Esophagus squamous epithelium (tissue), 5 donors: ENCODE data around the gene PHRF1. TPM values are rescaled to one million over a fixed set of nuclear protein-coding genes. Genes with fewer than 3 reads are reported as not detected.

Source experiments
- DNase-seq: peaks from one replicate; lab custom pipeline; 2025; lab: John Stamatoyannopoulos, UW
- H3K27ac ChIP-seq, 4 donors: fragments of 200-600 bp; sonication (generic); one replicate each; pipeline ENCODE4 v1.5.1; 2016 to 2019; ENCODE audit warnings: mild to moderate bottlenecking in 1 of 4
- H3K27me3 ChIP-seq, 4 donors: fragments of 200-600 bp; sonication (generic); 1 replicate in 3 of 4; 2 replicates in 1 of 4; pipeline versions ENCODE4 v1.5.1 to v1.6.0; 2017 to 2021; ENCODE audit warnings: antibody characterized with exemption in 1 of 4
- H3K36me3 ChIP-seq, 3 donors: fragments of 200-600 bp; sonication (generic); one replicate each; pipeline ENCODE4 v1.5.1; 2016 to 2019
- H3K4me1 ChIP-seq, 3 donors: fragments of 200-600 bp; sonication (generic); one replicate each; pipeline ENCODE4 v1.5.1; 2017 to 2019
- H3K4me3 ChIP-seq, 4 donors: fragments of 200-600 bp; sonication (generic); 1 replicate in 3 of 4; 2 replicates in 1 of 4; pipeline ENCODE4 v1.5.1; 2016 to 2019; ENCODE audit warnings: mild to moderate bottlenecking in 2 of 4, moderate library complexity in 1 of 4
- H3K9me3 ChIP-seq, 3 donors: fragments of 200-600 bp; sonication (generic); one replicate each; pipeline ENCODE4 v1.5.1; 2016 to 2019
- POLR2A ChIP-seq, 4 donors: fragments of 450-650 bp; IDR thresholded peaks; one replicate each; pipeline ENCODE4 v1.6.1; 2017; ENCODE audit warnings: antibody characterized with exemption in 4 of 4, mild to moderate bottlenecking in 4 of 4, moderate library complexity in 3 of 4
- WGBS, 2 donors: methylation state at CpG; one replicate each; pipeline ENCODE4 v1.1.5; 2018; 5-methylcytosine and 5-hydroxymethylcytosine counted together
- intact Hi-C: fragments of 100-400 bp; cut with DNase I; formaldehyde crosslinking; loops from one replicate; pipeline ENCODE4 v1.15.0; 2022
- total RNA-seq, 4 donors: library from RNA; depleted of rRNA; stranded (reverse); fragments of >200 nt; gene quantifications; one replicate each; pipeline ENCODE4 v1.1.0, GENCODE V29; 2016
- TF ChIP-seq, protein P1 (sequence below), 6 experiments: fragments of 450-650 bp in 4 of 6; fragments of 200-600 bp in 2 of 6; sonication (generic) in 2 of 6; IDR thresholded peaks; one replicate each; pipeline ENCODE4 v1.5.1; 2016 to 2019; ENCODE audit warnings: antibody characterized with exemption in 6 of 6, mild to moderate bottlenecking in 4 of 6, moderate library complexity in 4 of 6
- donor health status: DM: yes; HTN: yes; CAD: no.

The PHRF1 gene
- total RNA-seq, 4 donors from 2014 or later: 11.7 to 30.6 (median 24.2) TPM

- no peak for DNase-seq
- TF ChIP-seq, protein P1, sequence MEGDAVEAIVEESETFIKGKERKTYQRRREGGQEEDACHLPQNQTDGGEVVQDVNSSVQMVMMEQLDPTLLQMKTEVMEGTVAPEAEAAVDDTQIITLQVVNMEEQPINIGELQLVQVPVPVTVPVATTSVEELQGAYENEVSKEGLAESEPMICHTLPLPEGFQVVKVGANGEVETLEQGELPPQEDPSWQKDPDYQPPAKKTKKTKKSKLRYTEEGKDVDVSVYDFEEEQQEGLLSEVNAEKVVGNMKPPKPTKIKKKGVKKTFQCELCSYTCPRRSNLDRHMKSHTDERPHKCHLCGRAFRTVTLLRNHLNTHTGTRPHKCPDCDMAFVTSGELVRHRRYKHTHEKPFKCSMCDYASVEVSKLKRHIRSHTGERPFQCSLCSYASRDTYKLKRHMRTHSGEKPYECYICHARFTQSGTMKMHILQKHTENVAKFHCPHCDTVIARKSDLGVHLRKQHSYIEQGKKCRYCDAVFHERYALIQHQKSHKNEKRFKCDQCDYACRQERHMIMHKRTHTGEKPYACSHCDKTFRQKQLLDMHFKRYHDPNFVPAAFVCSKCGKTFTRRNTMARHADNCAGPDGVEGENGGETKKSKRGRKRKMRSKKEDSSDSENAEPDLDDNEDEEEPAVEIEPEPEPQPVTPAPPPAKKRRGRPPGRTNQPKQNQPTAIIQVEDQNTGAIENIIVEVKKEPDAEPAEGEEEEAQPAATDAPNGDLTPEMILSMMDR (IDR thresholded peaks at IDR 0.05): no peak
- TF ChIP-seq POLR2A (IDR thresholded peaks at IDR 0.05): no peak
- 63 to 80% methylated on average over 1 of the region's 8 CpGs for WGBS, 2 donors
- Histone ChIP-seq H3K27me3 (no peaks in the 10 kb centered on the region), H3K27ac (no peak overlapping the region), H3K36me3 (no peaks in the 10 kb centered on the region), H3K4me1 (peaks cover 20 to 34% (median 20%) of the 10 kb centered on the region in 3 donors), H3K4me3 (no peak overlapping the region), H3K9me3 (no peaks in the 10 kb centered on the region)
- intact Hi-C loops: no loop called here
Measured at GRCh38 chr11:539971-540481, 36.2 kb upstream of the PHRF1 start.

DNA sequence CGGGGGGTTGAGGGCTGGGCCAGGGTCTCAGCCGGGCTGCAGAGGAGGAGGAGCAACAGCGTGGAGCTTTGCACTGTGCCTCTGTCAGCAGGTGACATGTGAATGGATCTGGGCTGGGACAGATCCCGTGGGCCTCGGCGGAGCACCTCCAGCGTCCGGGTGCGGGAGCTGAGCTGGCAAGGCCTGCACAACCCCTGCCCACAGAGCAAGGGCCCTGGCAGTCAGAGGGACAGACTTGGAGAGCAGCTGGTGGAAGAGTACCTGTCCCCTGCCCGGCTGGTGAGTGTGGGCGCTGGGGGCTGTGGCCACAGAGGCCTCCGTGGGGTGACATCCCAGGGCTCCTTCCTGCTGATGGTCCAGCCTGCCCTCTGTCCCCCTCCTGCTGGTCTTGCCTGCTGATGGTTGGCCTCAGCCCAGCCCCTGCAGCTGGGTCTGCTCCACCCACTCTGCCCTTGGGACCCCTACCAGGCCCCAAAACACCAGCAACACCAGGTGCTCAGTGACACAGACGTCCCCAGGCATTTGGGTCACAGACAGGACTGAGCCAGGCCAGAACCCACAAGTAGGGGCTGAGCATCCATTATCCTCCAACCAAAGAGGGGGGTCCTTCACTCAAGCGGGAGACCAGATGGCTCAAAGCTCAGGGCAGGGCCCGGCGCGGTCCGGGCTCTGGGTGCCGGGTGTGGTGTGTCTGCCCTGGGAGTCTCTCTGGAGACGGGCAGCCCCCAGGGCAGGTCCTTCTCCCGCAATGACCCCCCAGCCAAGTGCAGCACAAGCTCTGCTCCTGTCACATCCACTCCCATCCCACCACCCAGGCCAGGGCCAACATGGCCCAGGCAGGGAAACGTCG, 35.5 kb upstream of the PHRF1 start:
- Histone ChIP-seq H3K9me3 (no peaks in the 10 kb centered on the region), H3K36me3 (no peaks in the 10 kb centered on the region), H3K27me3 (no peaks in the 10 kb centered on the region), H3K4me3 (no peak overlapping the region), H3K4me1 (peaks cover 19 to 33% (median 20%) of the 10 kb centered on the region in 3 donors), H3K27ac (no peak overlapping the region)
- intact Hi-C loops: no loop called here
- DNase-seq: no peak
- WGBS, 2 donors: 93 to 100% methylated on average over 3 to 4 of the region's 23 CpGs
- TF ChIP-seq POLR2A (IDR thresholded peaks at IDR 0.05): no peak
- TF ChIP-seq, protein P1 (IDR thresholded peaks at IDR 0.05): no peak

GRCh38 chr11:541433-541885, 34.8 kb upstream of the PHRF1 start:
- no peaks in the 10 kb centered on the region for H3K9me3 ChIP-seq
- no peak for DNase-seq
- no peaks in the 10 kb centered on the region for H3K27me3 ChIP-seq
- WGBS, 2 donors: 90 to 93% methylated on average over 6 to 8 of the region's 20 CpGs
- no peak overlapping the region for H3K4me3 ChIP-seq
- peaks cover 13 to 26% (median 15%) of the 10 kb centered on the region in 3 donors for H3K4me1 ChIP-seq
- no peak overlapping the region for H3K27ac ChIP-seq
- no peaks in the 10 kb centered on the region for H3K36me3 ChIP-seq
- TF ChIP-seq POLR2A (IDR thresholded peaks at IDR 0.05): no peak
- TF ChIP-seq, protein P1 (IDR thresholded peaks at IDR 0.05): no peak
- intact Hi-C loops: no loop called here

DNA sequence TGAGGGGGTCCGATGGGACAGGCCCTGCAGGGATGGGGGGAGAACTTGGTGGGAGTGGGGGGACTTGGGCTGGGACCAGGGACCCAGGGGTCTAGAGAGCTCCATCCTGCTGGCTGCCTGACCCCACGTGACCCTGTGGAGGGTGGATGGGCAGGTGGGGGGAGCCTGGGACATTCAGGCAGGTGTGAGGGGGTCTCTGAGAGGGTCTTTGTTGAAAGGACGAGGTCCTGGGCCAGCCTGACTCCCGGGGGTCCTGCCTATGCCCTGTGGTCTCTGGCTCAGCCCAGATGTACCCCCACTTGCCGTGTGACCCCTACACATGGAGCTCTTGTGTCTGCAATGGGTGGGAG, 31.5 kb upstream of the PHRF1 start:
- Histone ChIP-seq H3K4me3 (no peak overlapping the region), H3K36me3 (no peaks in the 10 kb centered on the region), H3K4me1 (peaks cover 0 to 8% (median 0%) of the 10 kb centered on the region in 3 donors), H3K27ac (no peak overlapping the region), H3K27me3 (no peaks in the 10 kb centered on the region), H3K9me3 (no peaks in the 10 kb centered on the region)
- no peak for TF ChIP-seq POLR2A (IDR thresholded peaks at IDR 0.05)
- TF ChIP-seq, protein P1 (IDR thresholded peaks at IDR 0.05): no peak
- no peak for DNase-seq
- intact Hi-C loops: no loop called here
- 51 to 75% methylated on average over 2 to 3 of the region's 5 CpGs for WGBS, 2 donors

GRCh38 chr11:545171-545570, 31.1 kb upstream of the PHRF1 start:
- no peaks in the 10 kb centered on the region for H3K9me3 ChIP-seq
- WGBS, 2 donors: 77 to 100% methylated on average over 1 to 4 of the region's 11 CpGs
- TF ChIP-seq, protein P1 (IDR thresholded peaks at IDR 0.05): no peak
- no peak for TF ChIP-seq POLR2A (IDR thresholded peaks at IDR 0.05)
- intact Hi-C loops: no loop called here
- no peak overlapping the region for H3K27ac ChIP-seq
- no peak overlapping the region for H3K4me3 ChIP-seq
- H3K36me3 ChIP-seq: no peaks in the 10 kb centered on the region
- H3K27me3 ChIP-seq: no peaks in the 10 kb centered on the region
- no peak for DNase-seq
- peaks cover 0 to 8% (median 0%) of the 10 kb centered on the region in 3 donors for H3K4me1 ChIP-seq
